GM18526 (cell line): ENCODE results near the gene GUCY2D.

ENCODE experiments used
- POLR2A ChIP-seq: IDR thresholded peaks from 3 replicates; pipeline ENCODE4 v1.6.1; 2011; ENCODE audit not compliant: insufficient read length; ENCODE audit errors: extremely low read depth

Gene GUCY2D

GRCh38 chr17:8022360-8023003, 20.1 kb downstream of the GUCY2D start:
- TF ChIP-seq POLR2A = no peak

- no peak for TF ChIP-seq POLR2A
Observed at GRCh38 chr17:8025176-8025911, 22.9 kb downstream of the GUCY2D start.

DNA sequence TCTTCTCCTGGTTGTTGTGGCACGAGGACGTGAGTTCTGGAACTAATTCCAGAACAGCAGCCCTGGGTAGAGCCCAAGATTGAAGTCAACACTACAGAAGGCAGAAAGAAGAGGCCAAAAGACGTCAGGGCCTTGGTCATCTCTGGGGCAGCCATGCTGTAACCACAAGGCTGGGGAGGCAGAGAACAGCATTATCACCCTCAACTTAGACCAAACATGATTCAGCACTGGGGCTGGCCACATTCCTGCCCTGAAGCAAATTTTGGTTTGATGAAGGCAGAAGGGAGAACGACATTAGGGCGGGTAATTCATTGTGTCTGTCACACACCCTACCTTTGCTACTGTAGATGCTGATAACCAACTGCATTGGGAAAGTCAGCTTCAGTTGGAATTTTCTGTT, 26.7 kb downstream of the GUCY2D start:
- no peak for TF ChIP-seq POLR2A

GRCh38 chr17:8031261-8031661, 28.8 kb downstream of the GUCY2D start:
- no peak for TF ChIP-seq POLR2A

DNA sequence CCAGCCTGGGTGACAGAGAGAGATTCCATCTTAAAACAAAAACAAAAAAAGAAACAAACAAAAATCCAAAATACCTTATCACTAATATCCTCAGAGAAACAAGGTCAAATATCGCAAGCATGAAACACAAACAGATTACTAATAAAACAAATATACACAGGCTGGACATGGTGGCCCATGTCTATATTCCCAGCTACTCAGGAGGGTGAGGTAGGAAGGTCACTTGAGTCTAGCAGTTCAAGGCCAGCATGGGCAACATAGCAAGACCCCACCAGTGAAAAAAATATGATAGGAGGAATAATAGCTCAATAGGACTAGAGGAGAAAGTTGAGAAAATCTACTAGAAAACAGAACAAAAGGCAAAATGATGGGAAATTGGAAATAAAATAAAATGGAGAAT, 29.5 kb downstream of the GUCY2D start:
- no peak for TF ChIP-seq POLR2A

GRCh38 chr17:8032442-8032841, 30.0 kb downstream of the GUCY2D start:
- TF ChIP-seq POLR2A = no peak

GRCh38 chr17:8038954-8039610, 36.7 kb downstream of the GUCY2D start, which contains the start of gene ALOX15B:
Gene ALOX15B (plus strand): TSS chr17:8039059. CDS start chr17:8039156, 97 bp downstream.
- TF ChIP-seq POLR2A = no peak

DNA sequence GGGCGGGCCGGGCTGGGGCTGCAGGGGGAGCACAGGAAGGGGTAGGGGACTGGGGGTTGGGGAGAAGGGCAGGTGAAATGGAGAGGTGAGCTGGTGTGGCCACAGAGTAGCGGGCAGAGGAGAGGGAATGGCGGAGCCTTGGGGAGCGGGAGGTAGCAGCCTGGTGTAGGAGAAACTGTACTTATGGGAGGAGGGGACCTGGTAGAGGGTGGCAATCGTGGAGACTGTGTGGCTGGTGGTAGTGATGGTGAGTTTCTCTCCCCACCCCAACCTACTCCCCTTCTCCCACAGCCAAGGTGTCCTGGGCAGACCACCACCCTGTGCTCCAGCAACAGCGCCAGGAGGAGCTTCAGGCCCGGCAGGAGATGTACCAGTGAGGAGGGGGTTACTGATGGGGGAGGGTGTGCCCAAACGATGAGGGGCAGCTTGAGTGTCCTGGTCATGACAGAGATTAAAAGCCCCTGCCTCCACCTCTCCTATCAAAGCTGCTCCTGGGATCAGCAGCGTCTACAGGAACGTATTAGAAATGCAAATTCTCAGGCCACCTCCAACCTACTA, 37.3 kb downstream of the GUCY2D start:
- TF ChIP-seq POLR2A = no peak

GRCh38 chr17:8041249-8041928, 39.0 kb downstream of the GUCY2D start:
- TF ChIP-seq POLR2A = no peak

DNA sequence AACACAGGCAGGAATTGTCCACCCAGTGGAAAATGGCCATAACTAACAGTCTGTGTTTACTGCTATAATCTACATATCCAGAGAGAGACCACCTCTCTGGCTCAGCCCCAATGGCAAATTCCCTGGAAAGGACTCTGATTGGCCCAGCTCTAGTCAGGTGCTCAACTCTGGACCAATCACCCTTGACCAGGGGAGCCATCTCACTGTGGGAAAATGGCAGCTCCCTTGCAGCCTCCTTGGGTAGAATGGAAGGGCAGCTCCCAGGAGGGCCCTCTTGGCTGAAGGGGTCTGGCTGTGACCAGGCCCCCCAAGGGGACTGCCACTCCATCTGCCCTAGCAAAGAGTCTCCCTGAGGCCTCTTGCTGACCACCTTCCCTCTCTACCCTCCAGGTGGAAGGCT, 39.6 kb downstream of the GUCY2D start:
- TF ChIP-seq POLR2A = no peak

DNA sequence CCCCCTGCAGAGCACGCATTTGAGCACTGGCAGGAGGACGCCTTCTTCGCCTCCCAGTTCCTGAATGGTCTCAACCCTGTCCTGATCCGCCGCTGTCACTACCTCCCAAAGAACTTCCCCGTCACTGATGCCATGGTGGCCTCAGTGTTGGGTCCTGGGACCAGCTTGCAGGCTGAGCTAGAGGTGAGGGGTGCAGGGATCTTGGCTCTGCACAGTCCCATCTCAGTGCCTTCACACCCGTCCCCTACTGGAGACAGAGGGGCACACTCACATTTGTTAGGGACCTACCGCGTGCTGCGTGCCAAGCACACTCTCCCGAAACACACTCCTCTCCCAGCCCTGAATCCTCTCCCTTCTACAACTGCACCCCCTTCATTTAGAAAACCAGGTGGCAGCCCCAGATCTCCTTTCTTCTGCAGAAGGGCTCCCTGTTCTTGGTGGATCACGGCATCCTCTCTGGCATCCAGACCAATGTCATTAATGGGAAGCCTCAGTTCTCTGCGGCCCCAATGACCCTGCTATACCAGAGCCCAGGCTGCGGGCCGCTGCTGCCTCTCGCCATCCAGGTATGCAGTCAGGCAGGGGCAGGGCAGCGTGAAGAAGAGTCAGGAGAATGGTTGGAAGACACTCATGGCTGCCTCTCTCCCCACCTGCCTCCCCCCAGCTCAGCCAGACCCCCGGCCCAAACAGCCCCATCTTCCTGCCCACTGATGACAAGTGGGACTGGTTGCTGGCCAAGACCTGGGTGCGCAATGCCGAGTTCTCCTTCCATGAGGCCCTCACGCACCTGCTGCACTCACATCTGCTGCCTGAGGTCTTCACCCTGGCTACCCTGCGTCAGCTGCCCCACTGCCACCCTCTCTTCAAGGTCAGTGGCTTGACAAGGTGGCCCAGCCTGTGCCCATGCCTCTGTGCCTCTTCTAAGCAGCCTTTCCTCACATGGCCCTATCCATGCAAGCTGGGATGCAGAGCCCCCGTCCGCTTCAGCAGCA, 42.7 kb downstream of the GUCY2D start:
- no peak for TF ChIP-seq POLR2A

DNA sequence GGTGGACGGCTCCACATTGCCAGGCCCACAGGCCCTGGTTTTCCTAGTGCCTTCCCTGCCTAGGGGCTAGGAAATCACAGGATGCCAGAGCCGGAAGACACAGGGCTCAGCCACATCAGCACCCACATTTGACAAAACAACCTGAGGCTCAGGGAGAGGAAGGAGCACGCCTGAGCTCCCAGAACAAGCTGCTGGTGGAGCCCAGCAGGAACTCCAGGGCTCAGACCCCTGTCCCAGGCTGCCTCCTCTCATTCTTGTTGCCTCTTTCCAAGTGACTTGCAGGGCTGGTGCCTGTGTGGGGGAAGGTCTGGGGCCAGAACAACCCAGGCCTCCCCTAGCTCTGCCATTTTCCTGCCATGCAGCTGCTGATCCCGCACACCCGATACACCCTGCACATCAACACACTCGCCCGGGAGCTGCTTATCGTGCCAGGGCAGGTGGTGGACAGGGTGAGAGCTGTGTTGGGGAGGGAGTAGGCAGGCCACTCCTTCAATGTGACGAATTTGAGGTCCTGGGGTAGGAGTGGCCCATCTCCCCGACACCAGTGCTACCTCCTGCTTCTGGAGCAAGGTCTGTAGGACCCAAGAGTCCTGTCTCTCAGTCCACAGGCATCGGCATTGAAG, 44.0 kb downstream of the GUCY2D start:
- no peak for TF ChIP-seq POLR2A

GRCh38 chr17:8046929-8047768, 44.7 kb downstream of the GUCY2D start:
- TF ChIP-seq POLR2A = no peak

DNA sequence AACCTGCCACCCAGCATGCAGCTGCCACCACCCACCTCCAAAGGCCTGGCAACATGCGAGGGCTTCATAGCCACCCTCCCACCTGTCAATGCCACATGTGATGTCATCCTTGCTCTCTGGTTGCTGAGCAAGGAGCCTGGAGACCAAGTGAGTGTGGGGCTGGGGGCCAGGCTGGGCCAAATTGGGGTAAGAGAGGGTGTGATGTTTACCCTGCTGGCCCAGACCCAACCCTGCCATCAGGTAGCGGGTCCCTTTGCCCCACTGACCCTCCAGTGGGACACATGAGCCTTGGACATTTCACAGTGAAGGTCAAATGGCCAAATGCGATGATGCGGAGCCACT, 45.3 kb downstream of the GUCY2D start:
- no peak for TF ChIP-seq POLR2A
